ENCODE data around the gene SLC35F1. TPM values are rescaled to one million over a fixed set of nuclear protein-coding genes. Genes with fewer than 3 reads are reported as not detected.

The SLC35F1 gene
- total and polyA plus RNA-seq, 9 of the 15 experiments (the other 6 are each of a cell fraction or from before 2014, with no cell fraction given) = 0.03 to 0.06 TPM; not detected in 7

GRCh38 chr6:118354641-118355040 is 447.6 kb downstream of the SLC35F1 start:
- Histone ChIP-seq H3K4me2 (ENCODE audit: insufficient read depth, low read length) (no peak overlapping the region), H3K9me1 (ENCODE audit: control insufficient read depth, insufficient read depth, low read length) (no peaks in the 10 kb centered on the region), H3K4me1 (replicated peaks in 1 of 2; ENCODE audit: control insufficient read depth in 2 of 2, insufficient read depth in 2 of 2, low read length in 2 of 2) (no peaks in the 10 kb centered on the region), H3K36me3 (ENCODE audit: control insufficient read depth, insufficient read depth, low read length) (no peaks in the 10 kb centered on the region), H2AFZ (ENCODE audit: low read depth, low read length) (no peak overlapping the region), H3K79me2 (ENCODE audit: control insufficient read depth, insufficient read depth, low read length) (no peaks in the 10 kb centered on the region), H3K9me3 (replicated peaks; ENCODE audit: control insufficient read depth, insufficient read depth, low read depth, low read length) (no peaks in the 10 kb centered on the region), H3K27ac (ENCODE audit: extremely low read depth, low read depth, low read length) (no peak overlapping the region), H3K9ac (ENCODE audit: insufficient read depth in 1 of 2, low read depth in 2 of 2, low read length in 2 of 2) (no peak overlapping the region), H4K20me1 (replicated peaks; ENCODE audit: control insufficient read depth, insufficient read depth, low read length) (no peaks in the 10 kb centered on the region), H3K27me3 (ENCODE audit: control insufficient read depth in 2 of 2, insufficient read depth in 2 of 2, low read length in 2 of 2) (no peaks in the 10 kb centered on the region), H3K4me3 (no peak overlapping the region)
- FAIRE-seq (no peak), DNase-seq (ENCODE audit: extremely low read depth in 1 of 4, low spot score in 3 of 4) (no peak), ATAC-seq (no peak)
- no TSS peak for BruUV-seq (replicated peaks)
- intact Hi-C loops (cut with micrococcal nuclease) (no loop called here), in situ Hi-C loops (cut with MboI) (no loop called here)
- 6% methylated on average over 2 of the region's 2 CpGs for WGBS (ENCODE audit: insufficient coverage, low coverage, missing lambda C conversion rate)
- POLR2A ChIA-PET = no interaction called here
- CTCF ChIA-PET (ENCODE audit: low intra/inter-chr PET ratio) = no interaction called here
- TF ChIP-seq PRMT5 (CRISPR knock-in tag; IDR thresholded peaks at IDR 0.05) = no peak
- no peak for TF ChIP-seq NR2C1 (IDR thresholded peaks at IDR 0.05)
- TF ChIP-seq NR2C1 (tag; IDR thresholded peaks at IDR 0.05) = no peak
- TF ChIP-seq CLOCK (CRISPR knock-in tag; IDR thresholded peaks at IDR 0.05; ENCODE audit: borderline replicate concordance) = no peak
- TF ChIP-seq MEF2D (tag; conservative IDR thresholded peaks at IDR 0.05; ENCODE audit: low read depth) = no peak
- TF ChIP-seq ZNF512 (tag; IDR thresholded peaks at IDR 0.05) = no peak
- no peak for TF ChIP-seq ZNF253 (CRISPR knock-in tag; conservative IDR thresholded peaks at IDR 0.05)
- no peak for TF ChIP-seq TGIF2 (CRISPR knock-in tag; IDR thresholded peaks at IDR 0.05)
- no peak for TF ChIP-seq ELK3 (CRISPR knock-in tag; IDR thresholded peaks at IDR 0.05)
- TF ChIP-seq MXD1 (CRISPR knock-in tag; IDR thresholded peaks at IDR 0.05; ENCODE audit: borderline replicate concordance, poor library complexity, severe bottlenecking) = no peak
- TF ChIP-seq BRCA1 (IDR thresholded peaks at IDR 0.05) = no peak
- no peak for TF ChIP-seq BRCA1 (CRISPR knock-in tag; IDR thresholded peaks at IDR 0.05)
- no peak for TF ChIP-seq ZNF586 (CRISPR knock-in tag; conservative IDR thresholded peaks at IDR 0.05)
- no peak for TF ChIP-seq HMBOX1 (IDR thresholded peaks at IDR 0.05)
- no peak for TF ChIP-seq NFE2L1 (tag; IDR thresholded peaks at IDR 0.05; ENCODE audit: borderline replicate concordance, low read depth)
- no peak for TF ChIP-seq SPI1 (IDR thresholded peaks at IDR 0.05; ENCODE audit: borderline replicate concordance, low read depth, low read length)
- no peak for TF ChIP-seq ZBTB1 (CRISPR knock-in tag; IDR thresholded peaks at IDR 0.05; ENCODE audit: borderline replicate concordance, low read depth)
- no peak for TF ChIP-seq DACH1 (IDR thresholded peaks at IDR 0.05; ENCODE audit: partially characterized antibody)
